Lower leg skin (tissue), 4 donors: Measurements from ENCODE around the gene MXI1. TPM values are rescaled to one million over a fixed set of nuclear protein-coding genes. Genes with fewer than 3 reads are reported as not detected.

ENCODE experiments used
- DNase-seq, 2 donors: peaks; one replicate each; pipeline ENCODE4 v3.0.0-alpha.2; 2019; ENCODE audit warnings: low spot score in 2 of 2
- H3K4me3 ChIP-seq: fragments of 200-600 bp; sonication (generic); 2 replicates; pipeline ENCODE4 v1.5.1; 2017; ENCODE audit warnings: mild to moderate bottlenecking, low read depth; ENCODE audit not compliant: poor library complexity, severe bottlenecking
- POLR2A ChIP-seq, 2 donors: fragments of 450-650 bp; IDR thresholded peaks; one replicate each; pipeline ENCODE4 v1.6.1; 2016 to 2017; ENCODE audit warnings: antibody characterized with exemption in 2 of 2, mild to moderate bottlenecking in 1 of 2, moderate library complexity in 1 of 2
- WGBS, 2 donors: methylation state at CpG; one replicate each; pipeline ENCODE4 v1.1.5; 2018; 5-methylcytosine and 5-hydroxymethylcytosine counted together
- intact Hi-C: fragments of 100-400 bp; cut with DNase I; formaldehyde crosslinking; loops from one replicate; pipeline ENCODE4 v1.15.0; 2023; ENCODE audit warnings: low total_unique reads
- total RNA-seq, 4 donors: library from RNA; depleted of rRNA; stranded (reverse); fragments of >200 nt; gene quantifications; one replicate each; pipeline ENCODE4 v1.1.0, GENCODE V29; 2016
- TF ChIP-seq, protein P1 (sequence below), 3 donors: fragments of 450-650 bp; IDR thresholded peaks; one replicate each; pipeline ENCODE4 v1.5.1; 2016; ENCODE audit warnings: antibody characterized with exemption in 3 of 3, mild to moderate bottlenecking in 3 of 3, moderate library complexity in 2 of 3

Gene MXI1
- total RNA-seq, 4 donors from 2014 or later: 83.9 to 112 (median 99.3) TPM

DNA sequence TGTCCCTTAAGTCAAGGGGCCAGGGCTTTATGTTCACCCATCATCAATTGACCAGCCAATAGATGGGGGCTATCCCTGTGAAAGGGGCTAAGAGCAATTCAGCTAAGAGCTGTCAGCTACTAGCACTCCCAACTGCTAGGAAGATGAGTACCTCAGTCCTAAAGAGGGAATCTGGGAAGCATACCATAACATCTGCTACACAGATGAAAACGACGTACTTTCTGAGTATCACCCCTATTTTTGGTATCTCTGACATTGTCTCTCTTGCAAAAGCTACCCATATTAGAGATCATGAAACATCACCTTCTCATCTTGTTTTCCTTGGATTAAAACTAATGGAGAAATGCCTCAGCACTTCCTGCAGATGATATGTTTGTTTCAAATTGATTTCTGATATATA, 104.8 kb downstream of the MXI1 start:
- 63 to 76% methylated on average over 2 of the region's 2 CpGs for WGBS, 2 donors
- TF ChIP-seq, protein P1, sequence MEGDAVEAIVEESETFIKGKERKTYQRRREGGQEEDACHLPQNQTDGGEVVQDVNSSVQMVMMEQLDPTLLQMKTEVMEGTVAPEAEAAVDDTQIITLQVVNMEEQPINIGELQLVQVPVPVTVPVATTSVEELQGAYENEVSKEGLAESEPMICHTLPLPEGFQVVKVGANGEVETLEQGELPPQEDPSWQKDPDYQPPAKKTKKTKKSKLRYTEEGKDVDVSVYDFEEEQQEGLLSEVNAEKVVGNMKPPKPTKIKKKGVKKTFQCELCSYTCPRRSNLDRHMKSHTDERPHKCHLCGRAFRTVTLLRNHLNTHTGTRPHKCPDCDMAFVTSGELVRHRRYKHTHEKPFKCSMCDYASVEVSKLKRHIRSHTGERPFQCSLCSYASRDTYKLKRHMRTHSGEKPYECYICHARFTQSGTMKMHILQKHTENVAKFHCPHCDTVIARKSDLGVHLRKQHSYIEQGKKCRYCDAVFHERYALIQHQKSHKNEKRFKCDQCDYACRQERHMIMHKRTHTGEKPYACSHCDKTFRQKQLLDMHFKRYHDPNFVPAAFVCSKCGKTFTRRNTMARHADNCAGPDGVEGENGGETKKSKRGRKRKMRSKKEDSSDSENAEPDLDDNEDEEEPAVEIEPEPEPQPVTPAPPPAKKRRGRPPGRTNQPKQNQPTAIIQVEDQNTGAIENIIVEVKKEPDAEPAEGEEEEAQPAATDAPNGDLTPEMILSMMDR (IDR thresholded peaks at IDR 0.05): no peak
- TF ChIP-seq POLR2A (IDR thresholded peaks at IDR 0.05): no peak
- no peak overlapping the region for H3K4me3 ChIP-seq
- DNase-seq: no peak
- intact Hi-C loops: loop anchor here (5.0 kb wide), 1 partner anchor 235 kb away; no protein-coding TSS in a partner anchor

DNA sequence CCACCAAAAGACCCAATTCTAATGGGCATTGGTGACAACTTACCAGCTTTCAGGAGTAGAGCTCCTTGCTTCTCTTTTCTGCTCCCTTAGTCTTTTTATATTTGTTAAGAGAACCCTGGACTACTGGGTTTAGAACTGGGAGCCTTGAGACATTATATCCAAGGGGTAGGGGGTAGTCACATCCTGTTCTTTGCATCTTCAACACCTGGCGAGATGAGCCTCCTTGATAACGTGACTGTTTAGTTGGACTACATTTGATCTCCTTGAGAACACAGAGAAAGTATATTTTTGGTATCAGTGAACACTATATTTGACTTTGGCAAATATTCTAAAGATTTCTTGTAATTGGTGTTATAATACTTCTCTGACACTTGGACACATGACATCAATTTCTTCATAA, 106.3 kb downstream of the MXI1 start:
- 62% methylated on average over 2 of the region's 2 CpGs for WGBS, 2 donors
- DNase-seq: no peak
- TF ChIP-seq, protein P1 (IDR thresholded peaks at IDR 0.05): no peak
- TF ChIP-seq POLR2A (IDR thresholded peaks at IDR 0.05): no peak
- no peak overlapping the region for H3K4me3 ChIP-seq
- intact Hi-C loops: loop anchor here (5.0 kb wide), 1 partner anchor 234 kb away; no protein-coding TSS in a partner anchor

DNA sequence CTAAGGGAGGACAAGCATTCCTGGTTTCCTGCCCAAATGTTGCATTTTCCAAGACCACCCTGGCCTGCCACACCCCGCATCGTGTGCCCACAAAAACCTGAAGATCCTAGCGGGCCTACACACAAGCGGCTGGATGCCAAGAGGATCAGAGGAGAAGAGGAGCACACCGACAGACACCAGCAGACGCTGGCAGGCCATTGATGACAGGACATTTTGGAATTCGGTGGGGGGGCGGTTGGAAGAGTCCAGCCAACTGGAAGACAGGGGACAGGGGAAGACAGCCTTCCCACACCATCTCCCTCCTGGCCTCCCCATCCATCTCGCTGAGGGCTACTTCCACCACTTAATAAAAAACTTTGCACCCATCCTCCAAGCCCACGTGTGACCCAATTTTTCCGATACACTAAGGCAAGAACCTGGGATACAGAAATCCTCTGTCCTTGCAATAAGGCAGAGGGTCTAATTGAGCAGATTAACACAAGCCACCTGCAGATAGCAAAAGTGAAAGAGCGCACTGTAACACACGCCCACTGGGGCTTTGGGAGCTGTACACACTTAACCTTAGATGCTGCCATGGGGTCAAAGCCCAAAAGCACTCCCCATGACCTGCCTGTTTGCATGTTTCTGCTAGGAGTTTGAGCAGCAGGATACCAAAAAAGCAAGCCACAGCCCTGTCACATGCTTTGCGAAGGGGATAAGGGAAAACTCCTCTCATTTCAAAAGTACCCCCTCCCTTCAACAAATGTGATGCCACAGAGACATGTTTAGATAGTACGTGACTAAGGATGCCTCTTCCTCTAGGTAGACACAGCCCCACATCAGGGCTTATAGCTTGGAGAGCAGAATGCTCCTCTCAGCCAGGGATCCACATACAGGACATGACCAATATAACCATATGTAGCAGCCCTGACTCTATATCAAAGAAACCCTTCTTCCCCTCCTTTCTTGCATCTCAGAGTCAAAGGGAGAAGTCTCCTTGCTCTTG, 110.8 kb downstream of the MXI1 start:
- intact Hi-C loops: no loop called here
- WGBS, 2 donors: 83 to 88% methylated on average over 15 of the region's 15 CpGs
- no peak for TF ChIP-seq POLR2A (IDR thresholded peaks at IDR 0.05)
- TF ChIP-seq, protein P1 (IDR thresholded peaks at IDR 0.05): no peak
- no peak overlapping the region for H3K4me3 ChIP-seq
- DNase-seq: no peak

DNA sequence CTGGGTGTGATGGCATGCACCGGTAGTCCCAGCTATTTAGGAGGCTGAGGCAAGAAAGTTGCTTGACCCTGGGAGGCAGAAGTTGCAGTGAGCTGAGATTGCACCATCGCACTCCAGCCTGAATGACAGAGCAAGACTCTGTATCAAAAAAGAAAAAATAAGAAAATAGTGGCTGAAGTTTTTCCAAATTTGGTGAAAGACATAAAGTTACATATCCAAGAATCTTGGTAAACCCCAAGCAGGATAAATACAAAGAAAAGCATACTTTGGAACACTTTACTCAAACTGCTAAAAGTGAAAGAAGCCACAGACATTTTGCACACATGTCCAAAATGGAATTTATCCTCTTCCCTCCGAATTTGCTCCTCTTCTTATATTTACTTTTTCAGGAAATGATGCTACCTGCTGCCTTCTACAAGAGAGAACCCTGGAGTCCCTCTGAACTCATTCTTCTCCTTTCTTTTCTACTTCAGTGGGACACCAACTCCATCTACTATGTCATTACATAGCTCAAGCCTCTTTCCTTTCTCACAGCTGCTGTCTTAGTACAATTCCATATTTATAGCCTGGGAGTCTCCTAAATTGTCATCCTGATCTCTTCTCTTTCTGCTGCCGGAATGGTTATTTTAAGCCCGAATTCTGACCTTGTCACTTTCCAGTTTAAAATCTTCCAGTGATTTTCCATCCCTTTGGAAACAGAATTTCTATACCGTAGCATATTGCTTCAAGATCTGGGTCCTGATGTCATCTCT, 114.6 kb downstream of the MXI1 start:
- no peak for TF ChIP-seq POLR2A (IDR thresholded peaks at IDR 0.05)
- TF ChIP-seq, protein P1 (IDR thresholded peaks at IDR 0.05): no peak
- intact Hi-C loops: no loop called here
- DNase-seq: no peak
- no peak overlapping the region for H3K4me3 ChIP-seq
- WGBS, 2 donors: 86 to 89% methylated on average over 6 of the region's 6 CpGs

DNA sequence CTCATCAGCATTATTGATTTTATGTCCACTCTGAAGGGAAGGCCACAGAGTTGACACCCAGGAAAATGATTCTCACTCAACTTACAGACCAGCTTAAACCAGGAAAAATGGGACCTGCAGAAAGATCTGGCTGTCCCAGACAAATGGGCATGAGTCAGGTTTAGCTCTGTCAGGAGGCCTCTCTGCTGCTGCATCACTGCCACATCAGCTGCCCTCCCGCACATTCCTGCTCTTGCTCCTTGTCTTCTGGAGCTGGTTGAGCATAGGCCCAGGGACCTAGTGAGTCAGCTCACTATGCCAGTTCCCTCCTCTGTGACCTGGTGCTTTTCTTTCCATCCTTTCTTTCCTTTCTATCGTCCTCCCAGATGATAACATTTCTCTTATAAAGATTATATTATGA, 116.1 kb downstream of the MXI1 start:
- TF ChIP-seq POLR2A (IDR thresholded peaks at IDR 0.05): no peak
- TF ChIP-seq, protein P1 (IDR thresholded peaks at IDR 0.05): no peak
- DNase-seq: no peak
- intact Hi-C loops: no loop called here
- no peak overlapping the region for H3K4me3 ChIP-seq
- WGBS, 2 donors: 75 to 83% methylated on average over 2 of the region's 2 CpGs
